A673 (cell line): ENCODE data around the gene ARID3B. TPM values are rescaled to one million over a fixed set of nuclear protein-coding genes. Genes with fewer than 3 reads are reported as not detected.

Experiments used
- BruUV-seq: library from RNA; stranded (reverse); fragments of 400-500 nt; replicated peaks from 2 replicates; lab custom pipeline; 2021; lab: Mats Ljungman, UMichigan
- CTCF ChIA-PET: fragments of 300-600 bp; sonication (Branson Sonifier 250); formaldehyde crosslinking; loops from one replicate; lab custom pipeline; 2022; ENCODE audit warnings: antibody characterized with exemption; lab: Charles Lee
- POLR2A ChIA-PET: fragments of 300-600 bp; sonication (Branson Sonifier 250); formaldehyde crosslinking; loops from one replicate; lab custom pipeline; 2022; ENCODE audit warnings: antibody characterized with exemption; ENCODE audit not compliant: low non-redundant PET; lab: Charles Lee
- DNase-seq: peaks from one replicate; pipeline ENCODE4 v3.0.0-alpha.2; 2015; ENCODE audit warnings: low spot score
- H3K27ac ChIP-seq: fragments of 200-600 bp; sonication (generic); 2 replicates; pipeline ENCODE4 v1.5.1; 2016; ENCODE audit warnings: mixed run types, low read depth, mild to moderate bottlenecking, mixed read lengths, antibody characterized with exemption, low read length; ENCODE audit not compliant: poor library complexity, severe bottlenecking
- H3K27me3 ChIP-seq: fragments of 200-600 bp; sonication (generic); replicated peaks from 2 replicates; pipeline ENCODE4 v1.6.1; 2017; ENCODE audit warnings: mixed run types, low read depth, mild to moderate bottlenecking, mixed read lengths, antibody characterized with exemption, low read length; ENCODE audit not compliant: insufficient read depth, poor library complexity
- H3K36me3 ChIP-seq: fragments of 200-600 bp; sonication (generic); 2 replicates; pipeline ENCODE4 v1.6.1; 2016; ENCODE audit warnings: mixed run types, mild to moderate bottlenecking, mixed read lengths, antibody characterized with exemption, low read length; ENCODE audit not compliant: insufficient read depth, poor library complexity, severe bottlenecking
- H3K4me1 ChIP-seq: fragments of 200-600 bp; sonication (generic); 2 replicates; pipeline ENCODE4 v1.6.1; 2017; ENCODE audit warnings: mixed run types, mild to moderate bottlenecking, mixed read lengths, antibody characterized with exemption, low read length; ENCODE audit not compliant: insufficient read depth, poor library complexity, severe bottlenecking
- H3K4me3 ChIP-seq: fragments of 200-600 bp; sonication (generic); 2 replicates; pipeline ENCODE4 v1.5.1; 2016; ENCODE audit warnings: low read depth, mixed run types, mild to moderate bottlenecking, mixed read lengths, low read length; ENCODE audit not compliant: poor library complexity, severe bottlenecking
- H3K9me3 ChIP-seq: fragments of 200-600 bp; sonication (generic); 2 replicates; pipeline ENCODE4 v1.6.1; 2016; ENCODE audit warnings: mixed run types, low read depth, mild to moderate bottlenecking, mixed read lengths, antibody characterized with exemption, low read length; ENCODE audit not compliant: poor library complexity, severe bottlenecking
- CTCF ChIP-seq: fragments of 300-800, 200-600 bp; sonication (generic); conservative IDR thresholded peaks from 2 replicates; pipeline ENCODE4 v1.5.1; 2017; ENCODE audit warnings: low read depth, mild to moderate bottlenecking, antibody characterized with exemption, low read length, moderate library complexity, mixed read lengths
- EZH2 ChIP-seq: fragments of 200-600 bp; sonication (generic); IDR thresholded peaks from 2 replicates; pipeline ENCODE4 v1.6.1; 2017; ENCODE audit warnings: borderline replicate concordance, low read depth, mild to moderate bottlenecking, mixed read lengths, antibody characterized with exemption, low read length; ENCODE audit not compliant: poor library complexity, severe bottlenecking
- intact Hi-C: fragments of 100-400 bp; cut with micrococcal nuclease; formaldehyde crosslinking; loops from one replicate; pipeline ENCODE4 v1.10.0; 2022; ENCODE audit not compliant: unreplicated experiment
- total RNA-seq: library from RNA; stranded (reverse); gene quantifications from 2 replicates; pipeline ENCODE4 v1.2.3, GENCODE V29; 2021

ARID3B gene
- total RNA-seq, 1 experiment from 2014 or later, result 18.3 TPM

DNA sequence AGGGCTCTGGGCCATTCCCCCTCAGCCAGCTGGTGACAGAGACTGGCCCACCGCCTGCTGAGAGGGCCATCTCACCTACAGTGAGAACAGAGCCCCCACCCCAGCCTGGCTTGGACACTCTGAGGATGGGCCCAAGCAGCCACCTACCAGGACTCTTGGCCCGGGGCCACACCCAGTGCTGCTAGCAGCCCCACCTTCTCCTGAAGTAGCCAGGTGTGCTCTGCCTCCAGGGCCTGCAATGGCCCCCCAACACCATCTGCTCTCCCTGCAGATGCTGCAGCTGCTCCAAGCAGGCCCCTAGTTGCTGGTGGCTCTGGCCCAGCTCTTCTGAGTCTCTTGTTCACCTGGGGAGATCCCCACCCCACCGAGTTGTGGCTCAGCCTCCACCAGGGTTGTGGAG is 67.8 kb downstream of the ARID3B start:
- no peak overlapping the region for H3K4me3 ChIP-seq
- H3K36me3 ChIP-seq, result no peaks in the 10 kb centered on the region
- DNase-seq, result no peak
- H3K27ac ChIP-seq, result no peak overlapping the region
- no peaks in the 10 kb centered on the region for H3K9me3 ChIP-seq
- intact Hi-C loops, result no loop called here
- CTCF ChIA-PET, result interaction anchor here (0.7 kb wide), 1 partner anchor 13 kb away, joined by 3 read pairs; no protein-coding TSS in a partner anchor
- no peaks in the 10 kb centered on the region for H3K4me1 ChIP-seq
- POLR2A ChIA-PET, result no interaction called here
- H3K27me3 ChIP-seq, result no peaks in the 10 kb centered on the region
- no TSS peak for BruUV-seq
- TF ChIP-seq CTCF (no peak), EZH2 (no peak)

DNA sequence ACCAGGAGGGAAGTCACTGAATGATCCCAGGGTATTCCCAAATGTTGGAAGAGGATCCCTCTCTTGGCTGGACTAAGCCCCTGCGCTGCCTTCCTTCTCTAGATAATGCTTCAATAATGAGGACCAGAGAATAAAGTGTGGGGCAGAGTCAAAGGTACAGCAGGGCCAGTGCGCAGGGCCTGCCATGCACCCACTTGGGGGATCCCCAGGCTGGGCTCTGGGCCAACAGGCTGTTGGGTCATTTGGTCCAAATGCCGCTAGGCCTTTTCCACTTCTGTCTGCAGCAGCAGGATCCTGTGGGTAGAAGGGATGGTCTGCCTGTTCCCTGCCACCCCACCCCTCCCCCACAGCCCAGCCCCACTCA is 68.9 kb downstream of the ARID3B start:
- BruUV-seq, result no TSS peak
- no peaks in the 10 kb centered on the region for H3K27me3 ChIP-seq
- no peak overlapping the region for H3K27ac ChIP-seq
- DNase-seq, result no peak
- CTCF ChIA-PET, result no interaction called here
- H3K4me1 ChIP-seq, result peaks cover 5% of the 10 kb centered on the region
- no peaks in the 10 kb centered on the region for H3K36me3 ChIP-seq
- POLR2A ChIA-PET, result no interaction called here
- no peak overlapping the region for H3K4me3 ChIP-seq
- intact Hi-C loops, result no loop called here
- H3K9me3 ChIP-seq, result no peaks in the 10 kb centered on the region
- TF ChIP-seq CTCF, result no peak
- no peak for TF ChIP-seq EZH2

- POLR2A ChIA-PET, result no interaction called here
- DNase-seq, result no peak
- no peaks in the 10 kb centered on the region for H3K27me3 ChIP-seq
- intact Hi-C loops, result no loop called here
- H3K27ac ChIP-seq, result no peak overlapping the region
- BruUV-seq, result no TSS peak
- H3K9me3 ChIP-seq, result no peaks in the 10 kb centered on the region
- no peak for TF ChIP-seq CTCF
- TF ChIP-seq EZH2, result no peak
- H3K4me1 ChIP-seq, result peaks cover 5% of the 10 kb centered on the region
- H3K4me3 ChIP-seq, result no peak overlapping the region
- CTCF ChIA-PET, result no interaction called here
- H3K36me3 ChIP-seq, result no peaks in the 10 kb centered on the region
Measured at GRCh38 chr15:74610302-74610951, 69.4 kb downstream of the ARID3B start.
